ENCODE measurements around the gene GDF7. TPM values are rescaled to one million over a fixed set of nuclear protein-coding genes. Genes with fewer than 3 reads are reported as not detected.

GDF7 gene
- total RNA-seq, 1 experiment from 2014 or later: 0.02 TPM

GRCh38 chr2:20637147-20637546, 29.8 kb upstream of the GDF7 start:
- Histone ChIP-seq H3K27me3 (ENCODE audit: insufficient read depth, low read length) (no peaks in the 10 kb centered on the region), H3K36me3 (ENCODE audit: control insufficient read depth in 1 of 2, insufficient read depth in 2 of 2, low read length in 2 of 2) (no peaks in the 10 kb centered on the region), H3K4me1 (ENCODE audit: control insufficient read depth in 1 of 2, insufficient read depth in 2 of 2, low read length in 2 of 2) (peaks cover 9 to 18% of the 10 kb centered on the region in 2 experiments; a peak in 3 of 4 replicates), H4K20me1 (ENCODE audit: insufficient read depth) (no peaks in the 10 kb centered on the region), H3K4me2 (ENCODE audit: low read length) (no peak overlapping the region), H3K4me3 (replicated peaks in 1 of 2; ENCODE audit: low read depth in 1 of 2, low read length in 2 of 2) (no peak overlapping the region), H3K9ac (ENCODE audit: low read length) (no peak overlapping the region), H3K9me2 (ENCODE audit: insufficient read depth) (no peaks in the 10 kb centered on the region), H3K79me2 (ENCODE audit: insufficient read depth, low read length) (no peaks in the 10 kb centered on the region), H2AFZ (ENCODE audit: low read depth, low read length, poor library complexity, severe bottlenecking) (no peak overlapping the region), H3K27ac (ENCODE audit: low read depth, low read length) (no peak overlapping the region), H3K9me3 (ENCODE audit: control insufficient read depth in 1 of 2, insufficient read depth in 1 of 2, low read depth in 1 of 2, low read length in 2 of 2) (no peaks in the 10 kb centered on the region)
- TF ChIP-seq ZBTB33 (IDR thresholded peaks at IDR 0.05; ENCODE audit: extremely low read depth, insufficient replicate concordance, low read length) (no peak), ELF1 (IDR thresholded peaks at IDR 0.05; ENCODE audit: borderline replicate concordance, low read depth) (no peak)
- no TSS peak for BruUV-seq (replicated peaks)
- ChIA-PET RAD21 (ENCODE audit: low non-redundant PET in 1 of 2, low total read pairs in 2 of 2, uncharacterized antibody in 2 of 2, unreplicated experiment in 2 of 2) (no interaction called here), POLR2A (no interaction called here), CTCF (no interaction called here)
- no peak for ATAC-seq
- DNase-seq (ENCODE audit: low read depth, low spot score): no peak
- intact Hi-C loops (cut with micrococcal nuclease): no loop called here

GRCh38 chr2:20638014-20638413, 28.9 kb upstream of the GDF7 start:
- no peak overlapping the region for H3K27ac ChIP-seq (ENCODE audit: low read depth, low read length)
- no peaks in the 10 kb centered on the region for H3K27me3 ChIP-seq (ENCODE audit: insufficient read depth, low read length)
- H3K9me3 ChIP-seq (ENCODE audit: control insufficient read depth in 1 of 2, insufficient read depth in 1 of 2, low read depth in 1 of 2, low read length in 2 of 2): no peaks in the 10 kb centered on the region
- no peak overlapping the region for H3K4me3 ChIP-seq (replicated peaks in 1 of 2; ENCODE audit: low read depth in 1 of 2, low read length in 2 of 2)
- no peak overlapping the region for H3K9ac ChIP-seq (ENCODE audit: low read length)
- no peak overlapping the region for H2AFZ ChIP-seq (ENCODE audit: low read depth, low read length, poor library complexity, severe bottlenecking)
- no peak overlapping the region for H3K4me2 ChIP-seq (ENCODE audit: low read length)
- no peaks in the 10 kb centered on the region for H3K9me2 ChIP-seq (ENCODE audit: insufficient read depth)
- H3K4me1 ChIP-seq (ENCODE audit: control insufficient read depth in 1 of 2, insufficient read depth in 2 of 2, low read length in 2 of 2): peaks cover 9 to 18% of the 10 kb centered on the region in 2 experiments; a peak in 3 of 4 replicates
- ChIA-PET RAD21 (ENCODE audit: low non-redundant PET in 1 of 2, low total read pairs in 2 of 2, uncharacterized antibody in 2 of 2, unreplicated experiment in 2 of 2) (no interaction called here), POLR2A (no interaction called here), CTCF (no interaction called here)
- no peak for ATAC-seq
- no peaks in the 10 kb centered on the region for H3K79me2 ChIP-seq (ENCODE audit: insufficient read depth, low read length)
- H4K20me1 ChIP-seq (ENCODE audit: insufficient read depth): no peaks in the 10 kb centered on the region
- DNase-seq (ENCODE audit: low read depth, low spot score): no peak
- H3K36me3 ChIP-seq (ENCODE audit: control insufficient read depth in 1 of 2, insufficient read depth in 2 of 2, low read length in 2 of 2): no peaks in the 10 kb centered on the region
- intact Hi-C loops (cut with micrococcal nuclease): no loop called here
- BruUV-seq (replicated peaks): no TSS peak
- TF ChIP-seq ZBTB33 (IDR thresholded peaks at IDR 0.05; ENCODE audit: extremely low read depth, insufficient replicate concordance, low read length): no peak
- TF ChIP-seq EZH2phosphoT487 (IDR thresholded peaks at IDR 0.05; ENCODE audit: borderline replicate concordance): no peak
- no peak for TF ChIP-seq ELF1 (IDR thresholded peaks at IDR 0.05; ENCODE audit: borderline replicate concordance, low read depth)
- TF ChIP-seq MAX (IDR thresholded peaks at IDR 0.05): no peak
- no peak for TF ChIP-seq CEBPB (IDR thresholded peaks at IDR 0.05; ENCODE audit: low read depth)
- no peak for TF ChIP-seq POLR2A (IDR thresholded peaks at IDR 0.05; ENCODE audit: borderline replicate concordance, extremely low read depth, insufficient read depth, insufficient read length)
- TF ChIP-seq ZFX (IDR thresholded peaks at IDR 0.05): no peak
- TF ChIP-seq ATF3 (IDR thresholded peaks at IDR 0.05): no peak
- TF ChIP-seq TCF7L2 (IDR thresholded peaks at IDR 0.05; ENCODE audit: borderline replicate concordance, extremely low read depth, insufficient read depth, insufficient read length): no peak
- TF ChIP-seq EGR1 (IDR thresholded peaks at IDR 0.05; ENCODE audit: low read depth): no peak
- no peak for TF ChIP-seq JUND (IDR thresholded peaks at IDR 0.05)
- no peak for TF ChIP-seq YY1 (IDR thresholded peaks at IDR 0.05; ENCODE audit: extremely low read depth, insufficient replicate concordance, low read depth, low read length)
- TF ChIP-seq SRF (IDR thresholded peaks at IDR 0.05; ENCODE audit: low read depth): no peak
- no peak for TF ChIP-seq POLR2AphosphoS5 (IDR thresholded peaks at IDR 0.05; ENCODE audit: low read depth, low read length)
